Gastroesophageal sphincter (tissue), 4 donors: ENCODE results near the gene ANAPC2. TPM values are rescaled to one million over a fixed set of nuclear protein-coding genes. Genes with fewer than 3 reads are reported as not detected.

ENCODE experiments used
- ATAC-seq: fragments of 150-250 bp; one replicate; pipeline ENCODE4 v1.9.1; 2016; ENCODE audit warnings: mild to moderate bottlenecking, moderate library complexity
- H3K27ac ChIP-seq, 4 donors: fragments of 200-600 bp; sonication (generic) in 3 of 4; 1 replicate in 3 of 4; 2 replicates in 1 of 4; pipeline ENCODE4 v1.5.1; 2016 to 2019
- H3K27me3 ChIP-seq: fragments of 200-600 bp; sonication (generic); one replicate; pipeline ENCODE4 v1.5.1; 2019
- H3K36me3 ChIP-seq, 2 donors: fragments of 200-600 bp; sonication (generic); one replicate each; pipeline ENCODE4 v1.5.1; 2019; ENCODE audit warnings: control low read depth in 1 of 2
- H3K4me1 ChIP-seq, 3 donors: fragments of 200-600 bp; sonication (generic); 1 replicate in 2 of 3; 2 replicates in 1 of 3; pipeline ENCODE4 v1.5.1; 2016 to 2019; ENCODE audit warnings: control low read depth in 2 of 3
- H3K4me3 ChIP-seq, 2 donors: fragments of 200-600 bp; sonication (generic); one replicate each; pipeline ENCODE4 v1.5.1; 2019; ENCODE audit warnings: mild to moderate bottlenecking in 1 of 2, moderate library complexity in 1 of 2
- H3K9me3 ChIP-seq, 3 donors: fragments of 200-600 bp; sonication (generic); one replicate each; pipeline ENCODE4 v1.5.1; 2017 to 2019; ENCODE audit warnings: control low read depth in 2 of 3
- EP300 ChIP-seq: sonication (generic); formaldehyde crosslinking; IDR thresholded peaks from one replicate; pipeline ENCODE4 v1.6.1; 2017; ENCODE audit warnings: antibody characterized with exemption, mild to moderate bottlenecking
- POLR2A ChIP-seq, 2 donors: fragments of 450-650 bp; IDR thresholded peaks; one replicate each; pipeline ENCODE4 v1.6.1; 2017; ENCODE audit warnings: antibody characterized with exemption in 2 of 2, mild to moderate bottlenecking in 2 of 2, moderate library complexity in 1 of 2
- POLR2AphosphoS5 ChIP-seq: sonication (generic); formaldehyde crosslinking; IDR thresholded peaks from one replicate; pipeline ENCODE4 v1.6.1; 2017; ENCODE audit warnings: antibody characterized with exemption
- WGBS, 2 donors: methylation state at CpG; one replicate each; pipeline ENCODE4 v1.1.5; 2018; ENCODE audit warnings: low coverage in 1 of 2; 5-methylcytosine and 5-hydroxymethylcytosine counted together
- total RNA-seq, 4 donors: library from RNA; depleted of rRNA; stranded (reverse); fragments of >200 nt; gene quantifications; one replicate each; pipeline ENCODE4 v1.1.0, GENCODE V29; 2016
- TF ChIP-seq, protein P1 (sequence below), 4 experiments: fragments of 200-600 bp in 2 of 4; fragments of 450-650 bp in 2 of 4; sonication (generic) in 1 of 4; IDR thresholded peaks; one replicate each; pipeline ENCODE4 v1.5.1; 2017 to 2019; ENCODE audit warnings: antibody characterized with exemption in 4 of 4, mild to moderate bottlenecking in 2 of 4, moderate library complexity in 2 of 4

ANAPC2 gene
- total RNA-seq, 4 donors from 2014 or later = 11.9 to 32.1 (median 23.7) TPM

DNA sequence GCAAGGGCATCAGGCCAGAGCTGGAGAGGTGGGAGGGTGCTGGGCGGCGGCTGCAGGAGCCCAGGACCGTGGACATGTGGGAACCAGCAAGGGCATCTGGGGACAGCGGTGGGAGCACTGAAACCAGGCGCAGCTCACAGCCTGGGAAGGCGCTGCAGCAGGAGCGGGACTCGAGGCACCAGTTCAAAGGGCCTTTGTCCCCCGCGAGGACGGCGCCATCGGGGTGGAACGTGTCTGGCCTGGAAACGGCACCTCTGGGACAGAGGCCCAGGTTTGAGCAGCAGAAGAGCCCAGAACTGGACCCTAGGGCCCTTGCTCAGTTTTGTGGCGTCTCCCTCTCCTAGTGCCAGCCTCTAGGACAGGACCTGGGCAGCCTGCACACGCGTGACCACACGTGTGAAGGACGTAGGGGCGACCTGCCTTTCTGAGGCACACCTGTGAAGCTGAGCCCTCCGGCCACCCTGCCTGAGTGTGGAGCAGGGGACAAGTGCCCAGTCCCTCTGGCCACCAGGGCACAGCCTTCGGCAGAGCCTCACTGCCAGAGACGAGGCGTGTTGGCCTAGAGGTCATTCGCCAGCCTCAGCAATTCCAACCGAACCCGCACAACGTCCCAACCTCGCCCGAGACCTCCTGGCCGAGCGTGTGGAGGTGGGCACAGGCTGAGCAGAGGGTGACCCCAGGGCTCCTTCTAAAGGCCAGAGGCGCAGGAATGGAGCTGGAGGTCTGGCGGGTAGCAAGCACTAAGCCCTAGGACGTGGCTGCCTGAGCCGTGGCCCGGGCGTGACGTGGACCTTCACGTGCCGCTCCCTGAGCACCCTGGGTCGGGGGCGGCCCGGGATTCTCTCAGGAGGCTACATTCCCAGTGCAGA is 14.3 kb downstream of the ANAPC2 start:
- TF ChIP-seq EP300 (no peak), POLR2A (IDR thresholded peaks at IDR 0.05) (no peak), POLR2AphosphoS5 (no peak)
- TF ChIP-seq, protein P1, sequence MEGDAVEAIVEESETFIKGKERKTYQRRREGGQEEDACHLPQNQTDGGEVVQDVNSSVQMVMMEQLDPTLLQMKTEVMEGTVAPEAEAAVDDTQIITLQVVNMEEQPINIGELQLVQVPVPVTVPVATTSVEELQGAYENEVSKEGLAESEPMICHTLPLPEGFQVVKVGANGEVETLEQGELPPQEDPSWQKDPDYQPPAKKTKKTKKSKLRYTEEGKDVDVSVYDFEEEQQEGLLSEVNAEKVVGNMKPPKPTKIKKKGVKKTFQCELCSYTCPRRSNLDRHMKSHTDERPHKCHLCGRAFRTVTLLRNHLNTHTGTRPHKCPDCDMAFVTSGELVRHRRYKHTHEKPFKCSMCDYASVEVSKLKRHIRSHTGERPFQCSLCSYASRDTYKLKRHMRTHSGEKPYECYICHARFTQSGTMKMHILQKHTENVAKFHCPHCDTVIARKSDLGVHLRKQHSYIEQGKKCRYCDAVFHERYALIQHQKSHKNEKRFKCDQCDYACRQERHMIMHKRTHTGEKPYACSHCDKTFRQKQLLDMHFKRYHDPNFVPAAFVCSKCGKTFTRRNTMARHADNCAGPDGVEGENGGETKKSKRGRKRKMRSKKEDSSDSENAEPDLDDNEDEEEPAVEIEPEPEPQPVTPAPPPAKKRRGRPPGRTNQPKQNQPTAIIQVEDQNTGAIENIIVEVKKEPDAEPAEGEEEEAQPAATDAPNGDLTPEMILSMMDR (IDR thresholded peaks at IDR 0.05) = no peak
- H3K36me3 ChIP-seq = peaks cover 0 to 24% of the 10 kb centered on the region in 2 donors
- peaks cover 56% of the 10 kb centered on the region for H3K27me3 ChIP-seq
- no peak overlapping the region for H3K4me3 ChIP-seq
- ATAC-seq = no peak
- WGBS, 2 donors = 60% methylated on average over 1 to 2 of the region's 45 CpGs
- H3K9me3 ChIP-seq = no peaks in the 10 kb centered on the region
- H3K4me1 ChIP-seq = peaks cover 0 to 17% (median 6%) of the 10 kb centered on the region in 3 donors
- no peak overlapping the region for H3K27ac ChIP-seq

DNA sequence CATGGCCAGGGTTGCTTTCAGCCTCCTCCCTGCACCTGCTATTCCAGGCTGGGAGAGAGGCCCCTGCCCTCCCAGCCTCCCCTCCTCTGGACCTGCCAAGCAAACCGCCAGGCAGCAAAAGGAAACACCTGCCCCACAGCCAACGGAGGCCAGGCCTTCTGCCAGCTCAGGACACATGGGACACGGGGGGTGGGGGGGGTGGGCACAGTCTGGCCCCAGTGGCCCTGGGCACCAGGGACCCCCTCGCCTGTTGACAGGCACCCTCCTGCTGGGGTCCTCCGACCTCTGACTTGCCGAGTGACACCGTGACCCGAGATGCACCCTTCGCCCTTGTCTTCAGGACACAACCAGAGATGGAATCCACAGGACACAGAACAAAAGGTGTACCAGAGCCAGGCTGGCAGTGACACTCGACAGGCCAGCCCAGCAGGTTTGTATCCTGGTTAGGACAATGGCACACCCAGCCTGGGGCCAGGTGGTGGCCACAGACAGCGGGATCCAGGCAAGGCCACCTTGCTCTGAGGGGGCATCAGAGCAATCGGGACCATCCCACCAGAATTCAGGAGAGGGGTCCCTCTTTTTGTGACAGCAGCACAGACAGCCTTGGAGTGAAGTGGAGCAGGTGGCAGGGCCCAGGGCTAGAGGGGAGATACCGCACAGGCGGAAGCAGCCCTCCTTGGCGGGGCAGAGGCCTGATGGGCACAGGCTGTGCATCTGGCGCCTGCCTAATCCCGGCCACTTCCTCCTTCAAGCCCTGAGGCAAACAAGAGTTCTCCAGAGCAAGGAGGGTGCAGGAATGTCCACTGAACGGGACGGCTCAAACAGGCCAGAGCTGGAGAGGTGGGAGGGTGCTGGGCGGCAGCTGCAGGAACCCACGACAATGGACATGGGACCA is 15.2 kb downstream of the ANAPC2 start:
- no CpG with 5 or more reads among the region's 21 CpGs for WGBS, 2 donors
- Histone ChIP-seq H3K4me3 (no peak overlapping the region), H3K9me3 (no peaks in the 10 kb centered on the region), H3K27me3 (peaks cover 65% of the 10 kb centered on the region), H3K36me3 (peaks cover 0 to 15% of the 10 kb centered on the region in 2 donors), H3K27ac (no peak overlapping the region), H3K4me1 (peaks cover 3 to 26% (median 15%) of the 10 kb centered on the region in 3 donors)
- ATAC-seq = no peak
- TF ChIP-seq POLR2AphosphoS5 (no peak), POLR2A (IDR thresholded peaks at IDR 0.05) (no peak), EP300 (no peak)
- TF ChIP-seq, protein P1 (IDR thresholded peaks at IDR 0.05) = no peak

DNA sequence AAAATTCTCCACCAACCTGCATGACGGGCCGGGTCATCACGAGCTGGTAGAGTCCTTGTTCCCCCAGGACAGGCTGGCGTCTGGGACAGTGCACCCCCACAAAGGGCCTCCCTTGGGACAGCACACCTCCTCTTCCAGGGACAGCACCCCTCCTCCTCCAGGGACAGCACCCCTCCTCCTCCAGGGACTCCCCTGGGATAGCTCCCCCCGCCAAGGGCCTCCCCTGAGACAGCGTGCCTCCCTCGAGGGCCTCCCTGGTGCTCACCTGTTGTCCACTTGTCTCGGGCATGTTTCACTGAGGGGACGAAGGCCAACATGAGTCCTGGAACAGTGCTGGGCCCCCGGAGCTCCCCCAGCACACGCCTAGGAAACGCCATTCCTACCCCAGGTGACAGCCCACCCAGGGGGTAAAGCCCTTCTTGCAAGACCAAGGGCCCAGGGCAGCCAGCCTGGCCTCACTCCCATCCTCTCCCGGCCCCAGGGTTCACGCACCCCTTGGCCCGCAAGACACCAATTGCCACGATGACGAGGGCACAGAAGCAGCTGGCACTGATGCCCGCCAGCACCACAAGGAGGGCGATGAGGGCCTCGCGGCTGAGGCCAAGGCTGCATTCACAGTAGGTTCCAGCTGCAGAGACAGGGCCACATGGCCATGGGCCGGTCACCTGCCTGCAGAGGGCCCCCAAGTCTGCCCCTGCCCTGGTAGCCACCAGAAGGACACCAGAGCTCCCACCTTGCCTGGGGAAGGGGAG is 17.0 kb downstream of the ANAPC2 start:
- Histone ChIP-seq H3K36me3 (no peaks in the 10 kb centered on the region), H3K27me3 (peaks cover 83% of the 10 kb centered on the region), H3K9me3 (no peaks in the 10 kb centered on the region), H3K4me1 (peaks cover 5 to 38% (median 25%) of the 10 kb centered on the region in 3 donors), H3K4me3 (no peak overlapping the region), H3K27ac (no peak overlapping the region)
- TF ChIP-seq, protein P1 (IDR thresholded peaks at IDR 0.05) = no peak
- TF ChIP-seq EP300 = no peak
- no peak for TF ChIP-seq POLR2A (IDR thresholded peaks at IDR 0.05)
- TF ChIP-seq POLR2AphosphoS5 = no peak
- no peak for ATAC-seq
- whole genome bisulfite sequencing, 2 donors = no CpG with 5 or more reads among the region's 22 CpGs

DNA sequence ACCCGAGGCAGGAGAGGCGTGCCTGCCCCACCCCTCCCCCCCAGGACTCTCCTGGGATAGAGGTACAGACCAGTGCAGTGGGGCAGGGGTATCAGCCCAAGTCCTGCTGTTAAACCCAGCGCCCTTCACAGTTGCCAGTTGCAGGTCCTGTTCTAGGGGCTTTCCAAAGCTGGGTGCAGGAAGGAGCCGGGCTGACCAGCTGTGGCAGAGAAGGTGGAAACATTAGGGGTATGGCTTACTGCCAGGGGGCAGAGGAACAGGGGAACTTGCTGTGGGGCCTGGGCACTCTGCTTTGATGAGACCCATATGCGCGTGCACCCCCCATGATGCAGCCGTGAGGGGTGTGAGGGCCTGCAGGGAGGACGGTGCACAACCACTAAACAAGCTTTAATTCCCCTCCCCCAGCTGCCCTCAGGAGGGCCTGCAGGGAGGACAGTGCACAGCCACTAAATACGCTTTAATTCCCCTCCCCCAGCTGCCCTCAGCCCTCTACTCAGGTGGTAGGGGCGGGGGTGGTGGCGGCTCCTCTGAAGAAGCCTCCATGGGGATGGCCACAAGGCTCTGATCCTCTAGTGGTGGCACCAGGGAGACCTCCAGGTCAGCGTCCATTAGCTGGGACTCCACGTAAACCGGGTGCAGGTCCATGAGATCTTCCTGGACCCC is 17.7 kb downstream of the ANAPC2 start:
- Histone ChIP-seq H3K4me3 (no peak overlapping the region), H3K36me3 (no peaks in the 10 kb centered on the region), H3K9me3 (no peaks in the 10 kb centered on the region), H3K27ac (no peak overlapping the region), H3K27me3 (peaks cover 90% of the 10 kb centered on the region), H3K4me1 (peaks cover 5 to 38% (median 25%) of the 10 kb centered on the region in 3 donors)
- no peak for ATAC-seq
- TF ChIP-seq EP300 (no peak), POLR2A (IDR thresholded peaks at IDR 0.05) (no peak), POLR2AphosphoS5 (no peak)
- TF ChIP-seq, protein P1 (IDR thresholded peaks at IDR 0.05) = no peak
- 0 to 40% methylated on average over 2 of the region's 14 CpGs for WGBS, 2 donors
